Mononuclear cell (primary cell): ENCODE data around the gene KIAA1586. TPM values are rescaled to one million over a fixed set of nuclear protein-coding genes. Genes with fewer than 3 reads are reported as not detected.
"Not testable (repeated sequence)": the region's sequence is repeated elsewhere in the genome, so short reads cannot be mapped to it uniquely, and the experiment has no call there.

ENCODE experiments used
- H3K27me3 ChIP-seq: 2 replicates; pipeline ENCODE4 v1.6.0; 2011; ENCODE audit warnings: low read length, control low read depth; ENCODE audit not compliant: insufficient read depth
- H3K4me1 ChIP-seq: 2 replicates; pipeline ENCODE4 v1.5.1; 2011; ENCODE audit warnings: mild to moderate bottlenecking, low read length, control low read depth; ENCODE audit not compliant: insufficient read depth
- H3K4me3 ChIP-seq: 2 replicates; pipeline ENCODE4 v1.5.1; 2011; ENCODE audit warnings: mild to moderate bottlenecking, low read length, moderate library complexity
- H3K9me3 ChIP-seq: 2 replicates; pipeline ENCODE4 v1.5.1; 2011; ENCODE audit warnings: low read depth, mild to moderate bottlenecking, control low read depth, low read length
- total RNA-seq: library from RNA; depleted of rRNA; stranded (reverse); fragments of >200 nt; gene quantifications from one replicate; pipeline ENCODE4 v1.2.3, GENCODE V29; 2012

KIAA1586 gene
- total RNA-seq = 15.0 TPM

GRCh38 chr6:57046332-57047256 is at the start of gene KIAA1586:
KIAA1586 (plus strand) TSS chr6:57046693; CDS start chr6:57046756, 63 bp downstream.
- H3K9me3 ChIP-seq, H3K4me1 ChIP-seq, H3K27me3 ChIP-seq: not testable (repeated sequence)
- peak within 1 kb of the TSS; percentile 42 for H3K4me3 ChIP-seq

GRCh38 chr6:56999049-56999448 is 47.4 kb upstream of the KIAA1586 start:
- Histone ChIP-seq H3K27me3 (no peaks in the 10 kb centered on the region), H3K4me3 (no peak overlapping the region), H3K4me1 (no peaks in the 10 kb centered on the region), H3K9me3 (no peaks in the 10 kb centered on the region)

DNA sequence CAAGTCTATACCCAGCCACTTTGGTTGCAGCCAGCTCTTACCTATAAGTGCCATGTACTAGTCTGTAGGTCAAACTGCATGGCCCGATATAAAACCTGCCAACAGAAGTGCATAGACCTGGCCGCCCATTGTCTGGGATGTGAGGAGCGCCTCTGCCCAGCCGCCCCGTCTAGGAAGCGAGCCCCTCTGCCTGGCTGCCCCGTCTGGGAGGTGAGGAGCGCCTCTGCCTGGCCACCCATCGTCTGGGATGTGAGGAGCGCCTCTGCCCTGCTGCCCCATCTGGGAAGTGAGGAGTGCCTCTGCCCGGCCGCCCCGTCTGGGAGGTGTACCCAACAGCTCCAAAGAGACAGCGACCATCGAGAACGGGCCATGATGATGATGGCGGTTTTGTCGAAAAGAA is 46.7 kb upstream of the KIAA1586 start:
- H3K27me3 ChIP-seq, H3K4me3 ChIP-seq, H3K4me1 ChIP-seq, H3K9me3 ChIP-seq: not testable (repeated sequence)

- H3K27me3 ChIP-seq = no peaks in the 10 kb centered on the region
- no peaks in the 10 kb centered on the region for H3K4me1 ChIP-seq
- H3K9me3 ChIP-seq = no peaks in the 10 kb centered on the region
- no peak overlapping the region for H3K4me3 ChIP-seq
These were observed 44.3 kb upstream of the KIAA1586 start for GRCh38 chr6:57002197-57002596.

DNA sequence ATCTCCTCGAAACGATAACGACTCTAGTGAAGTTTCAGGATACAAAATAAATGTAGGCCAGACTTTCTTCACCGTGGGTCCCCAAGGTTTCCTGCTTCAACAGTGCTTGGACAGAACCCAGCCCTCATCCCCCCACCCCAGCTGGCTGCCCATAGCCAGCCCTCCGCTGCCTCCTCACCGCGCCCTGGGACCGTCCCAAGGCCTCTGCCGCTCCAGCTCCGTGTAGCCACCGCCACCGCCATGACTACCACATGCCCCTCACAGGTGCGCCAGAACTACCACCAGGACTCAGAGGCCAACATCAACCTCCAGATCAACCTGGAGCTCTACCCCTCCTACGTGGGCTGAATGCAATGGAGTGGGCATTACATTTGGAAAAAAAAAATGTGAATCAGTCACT is 42.2 kb upstream of the KIAA1586 start:
- Histone ChIP-seq H3K4me3 (no peak overlapping the region), H3K4me1 (no peaks in the 10 kb centered on the region), H3K9me3 (no peaks in the 10 kb centered on the region), H3K27me3 (no peaks in the 10 kb centered on the region)

GRCh38 chr6:57006101-57006500 is 40.4 kb upstream of the KIAA1586 start:
- Histone ChIP-seq H3K4me1 (no peaks in the 10 kb centered on the region), H3K27me3 (peaks cover 2% of the 10 kb centered on the region), H3K9me3 (no peaks in the 10 kb centered on the region), H3K4me3 (no peak overlapping the region)

DNA sequence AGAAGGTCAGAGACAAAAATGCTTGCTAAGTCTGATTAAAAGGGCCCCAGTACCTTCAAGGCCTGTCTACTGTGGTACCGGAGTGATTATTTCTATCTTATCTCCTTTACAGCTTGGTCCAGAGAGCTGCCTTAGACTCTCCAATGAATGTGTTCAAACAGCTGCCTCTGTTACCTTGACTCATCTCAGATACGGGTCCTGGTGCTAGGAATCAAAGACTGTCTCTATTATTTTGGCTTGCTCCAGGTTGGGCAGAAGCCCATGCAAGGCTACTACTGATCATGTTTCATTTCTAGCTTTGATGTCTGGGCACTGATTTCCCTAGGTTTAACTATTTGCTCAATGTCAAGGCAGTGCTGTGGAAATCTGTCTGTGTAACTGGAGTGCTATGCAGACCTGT is 38.4 kb upstream of the KIAA1586 start:
- H3K4me1 ChIP-seq, H3K27me3 ChIP-seq, H3K9me3 ChIP-seq: not testable (repeated sequence)

DNA sequence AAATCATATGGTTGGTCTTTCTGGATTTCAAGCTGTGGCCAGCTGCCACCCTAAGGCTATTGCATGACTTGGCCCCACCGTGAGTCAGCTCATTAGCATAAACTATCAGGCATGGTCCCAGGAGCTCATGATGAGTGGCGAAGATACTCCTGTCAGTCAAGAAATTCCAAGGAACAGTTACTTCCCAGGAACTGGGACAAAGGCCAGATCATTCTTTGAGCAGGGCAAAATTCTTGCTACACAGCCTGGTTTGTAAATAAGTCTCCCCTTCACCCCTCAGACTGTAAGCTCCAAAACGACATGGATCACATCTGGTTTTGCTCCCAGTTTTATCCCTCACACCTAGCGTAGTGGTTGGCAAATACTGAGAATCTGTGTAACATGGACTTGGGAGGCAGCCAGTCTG is 33.0 kb upstream of the KIAA1586 start:
- Histone ChIP-seq H3K4me1 (no peaks in the 10 kb centered on the region), H3K9me3 (no peaks in the 10 kb centered on the region), H3K4me3 (no peak overlapping the region), H3K27me3 (peaks cover 2% of the 10 kb centered on the region)

More for the DNA sequence above, 38.4 kb upstream of the KIAA1586 start:
- H3K4me3 ChIP-seq = not testable (repeated sequence)

DNA sequence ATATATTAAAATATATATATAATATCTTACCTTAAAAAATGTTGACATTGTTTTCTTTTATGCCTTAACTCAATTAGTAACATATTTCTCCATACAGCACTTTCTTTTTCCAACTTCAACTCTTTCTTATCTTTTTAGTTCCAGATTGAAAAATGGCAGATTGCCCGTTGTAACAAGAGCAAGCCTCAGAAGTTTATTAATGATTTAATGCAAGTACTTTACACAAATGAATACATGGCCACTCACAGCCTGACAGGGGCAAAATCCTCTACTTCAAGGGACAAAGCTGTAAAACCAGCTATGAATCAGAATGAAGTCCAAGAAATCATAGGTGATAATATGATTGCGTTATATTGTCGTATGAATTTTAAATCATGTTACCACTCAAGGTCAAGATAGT is 29.4 kb upstream of the KIAA1586 start:
- Histone ChIP-seq H3K4me3 (no peak overlapping the region), H3K9me3 (no peaks in the 10 kb centered on the region), H3K27me3 (no peaks in the 10 kb centered on the region), H3K4me1 (no peaks in the 10 kb centered on the region)

DNA sequence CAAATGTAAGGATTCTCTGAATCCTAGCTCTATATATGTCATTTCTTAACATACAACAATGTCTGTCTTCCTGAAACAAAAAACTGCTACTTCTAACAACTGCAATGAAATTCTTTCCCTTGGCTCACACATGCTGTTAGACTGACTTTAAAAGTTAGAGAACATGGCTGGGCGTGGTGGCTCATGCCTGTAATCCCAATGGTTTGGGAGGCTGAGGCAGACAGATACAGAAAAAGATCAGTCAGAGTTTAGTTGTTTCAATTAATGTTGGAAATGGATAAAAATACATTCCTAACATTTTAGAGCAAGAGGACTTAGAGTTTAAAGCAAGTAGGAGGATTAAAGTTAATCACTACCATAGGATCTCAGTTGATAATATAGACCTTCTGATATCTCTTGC is 28.7 kb upstream of the KIAA1586 start:
- H3K4me3 ChIP-seq = no peak overlapping the region
- no peaks in the 10 kb centered on the region for H3K9me3 ChIP-seq
- H3K4me1 ChIP-seq = no peaks in the 10 kb centered on the region
- H3K27me3 ChIP-seq = no peaks in the 10 kb centered on the region

DNA sequence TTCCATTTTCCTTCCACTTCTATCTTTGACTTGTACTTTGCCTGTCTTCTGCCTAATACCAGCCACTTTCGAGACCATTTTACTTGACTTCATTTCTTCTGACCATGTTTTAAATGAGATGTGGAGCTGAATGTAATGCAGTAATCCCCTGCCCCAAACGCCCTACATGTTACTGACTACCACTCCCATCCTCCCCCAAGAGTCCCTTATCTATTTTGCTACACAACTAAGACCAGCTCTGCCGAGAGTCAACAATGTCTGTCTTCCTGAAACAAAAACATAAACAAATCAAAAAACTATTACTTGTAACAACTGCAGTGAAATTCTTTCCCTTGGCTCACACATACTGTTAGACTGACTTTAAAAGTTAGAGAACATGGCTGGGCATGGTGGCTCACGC is 27.1 kb upstream of the KIAA1586 start:
- Histone ChIP-seq H3K27me3 (no peaks in the 10 kb centered on the region), H3K9me3 (peaks cover 11% of the 10 kb centered on the region), H3K4me1 (no peaks in the 10 kb centered on the region), H3K4me3 (no peak overlapping the region)

GRCh38 chr6:57021086-57021720 is 25.3 kb upstream of the KIAA1586 start:
- Histone ChIP-seq H3K4me1 (no peaks in the 10 kb centered on the region), H3K9me3 (peaks cover 23% of the 10 kb centered on the region), H3K27me3 (no peaks in the 10 kb centered on the region), H3K4me3 (no peak overlapping the region)

DNA sequence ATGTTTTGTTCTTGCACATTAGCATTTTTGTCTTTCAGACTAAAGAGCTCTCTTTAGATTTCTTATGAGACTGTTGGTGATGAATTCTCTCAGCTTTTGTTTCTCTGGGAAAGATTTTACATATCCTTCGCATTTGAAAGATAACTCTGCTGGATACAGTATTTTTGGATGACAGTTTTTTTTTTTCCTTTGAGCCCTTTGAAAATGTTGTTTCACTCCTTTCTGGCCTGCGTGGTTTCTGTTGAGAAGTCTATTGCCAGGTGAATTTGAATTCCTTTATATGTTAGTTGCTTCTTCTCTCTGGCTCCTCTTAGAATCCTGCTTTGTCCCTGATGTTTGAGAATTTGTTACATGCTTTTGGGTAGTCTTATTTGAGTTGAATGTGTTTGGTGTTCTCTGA is 22.2 kb upstream of the KIAA1586 start:
- Histone ChIP-seq H3K4me1 (no peaks in the 10 kb centered on the region), H3K27me3 (no peaks in the 10 kb centered on the region), H3K9me3 (peaks cover 23% of the 10 kb centered on the region), H3K4me3 (no peak overlapping the region)

GRCh38 chr6:57024775-57025174 is 21.7 kb upstream of the KIAA1586 start:
- H3K4me1 ChIP-seq = no peaks in the 10 kb centered on the region
- H3K27me3 ChIP-seq = no peaks in the 10 kb centered on the region
- no peak overlapping the region for H3K4me3 ChIP-seq
- H3K9me3 ChIP-seq = peaks cover 23% of the 10 kb centered on the region

GRCh38 chr6:57026001-57026400 is 20.5 kb upstream of the KIAA1586 start:
- peaks cover 23% of the 10 kb centered on the region for H3K9me3 ChIP-seq
- no peaks in the 10 kb centered on the region for H3K27me3 ChIP-seq
- no peaks in the 10 kb centered on the region for H3K4me1 ChIP-seq
- H3K4me3 ChIP-seq = no peak overlapping the region

GRCh38 chr6:57027301-57027700 is 19.2 kb upstream of the KIAA1586 start:
- Histone ChIP-seq H3K27me3 (no peaks in the 10 kb centered on the region), H3K4me3 (no peak overlapping the region), H3K4me1 (no peaks in the 10 kb centered on the region), H3K9me3 (peaks cover 23% of the 10 kb centered on the region)
